Midbrain (tissue), 1 donor: ENCODE measurements around the gene EEF1AKMT2.

Experiments used
- DNase-seq: peaks from one replicate; lab custom pipeline; 2025; lab: John Stamatoyannopoulos, UW

Gene EEF1AKMT2

GRCh38 chr10:124721330-124722045, 70.2 kb downstream of the EEF1AKMT2 start:
- no peak for DNase-seq

- peak; percentile 92 for DNase-seq
Observed at GRCh38 chr10:124719213-124719851, 72.4 kb downstream of the EEF1AKMT2 start.

GRCh38 chr10:124717911-124718741, 73.6 kb downstream of the EEF1AKMT2 start:
- no peak for DNase-seq

- no peak for DNase-seq
Observed at GRCh38 chr10:124717041-124717757, 74.5 kb downstream of the EEF1AKMT2 start.

- no peak for DNase-seq
Observed at GRCh38 chr10:124716369-124716768, 75.3 kb downstream of the EEF1AKMT2 start.

GRCh38 chr10:124715439-124715838, 76.2 kb downstream of the EEF1AKMT2 start:
- DNase-seq: no peak

GRCh38 chr10:124713679-124714255, 77.9 kb downstream of the EEF1AKMT2 start:
- no peak for DNase-seq

GRCh38 chr10:124712704-124713407, 78.8 kb downstream of the EEF1AKMT2 start:
- DNase-seq: no peak

GRCh38 chr10:124711145-124711544, 80.5 kb downstream of the EEF1AKMT2 start:
- DNase-seq: no peak

GRCh38 chr10:124710266-124710881, 81.3 kb downstream of the EEF1AKMT2 start:
- DNase-seq: no peak

- no peak for DNase-seq
Observed at GRCh38 chr10:124709861-124710260, 81.8 kb downstream of the EEF1AKMT2 start.

GRCh38 chr10:124708922-124709520, 82.7 kb downstream of the EEF1AKMT2 start:
- DNase-seq: no peak

- no peak for DNase-seq
Observed at GRCh38 chr10:124708246-124708779, 83.4 kb downstream of the EEF1AKMT2 start.
